AG08395 (cell line): ENCODE results near the gene TRIM39.
"Not testable (repeated sequence)": the region's sequence is repeated elsewhere in the genome, so short reads cannot be mapped to it uniquely, and the experiment has no call there.

Experiments
- DNase-seq: peaks from one replicate; pipeline ENCODE4 v3.0.0; 2012; ENCODE audit warnings: mixed read lengths, low spot score

Gene TRIM39

GRCh38 chr6:30363459-30363858, 36.7 kb downstream of the TRIM39 start:
- no peak for DNase-seq

GRCh38 chr6:30364591-30364990, 37.9 kb downstream of the TRIM39 start:
- no peak for DNase-seq

- DNase-seq: not testable (repeated sequence)
These were observed 42.6 kb downstream of the TRIM39 start for GRCh38 chr6:30369280-30369679.

GRCh38 chr6:30378290-30378937, 51.7 kb downstream of the TRIM39 start:
- DNase-seq: no peak

- no peak for DNase-seq
These were observed 53.7 kb downstream of the TRIM39 start for GRCh38 chr6:30380464-30380863.

- no peak for DNase-seq
These were observed 59.4 kb downstream of the TRIM39 start for GRCh38 chr6:30386166-30386565.

- no peak for DNase-seq
These were observed 64.5 kb downstream of the TRIM39 start for GRCh38 chr6:30391240-30391639.
